GM19043 (cell line): ENCODE results near the gene PGM2.
A peak's percentile ranks its signal among the peaks of the same experiment; 100 is the strongest.
"Not testable (repeated sequence)": the region's sequence is repeated elsewhere in the genome, so short reads cannot be mapped to it uniquely, and the experiment has no call there.

Experiments
- ATAC-seq: cut with Tn5 transposase; IDR thresholded peaks from one replicate; pipeline ENCODE4 v1.9.1; 2021; ENCODE audit warnings: low read depth; ENCODE audit not compliant: unreplicated experiment

PGM2 gene

GRCh38 chr4:37826295-37827029 lies at the start of gene PGM2:
PGM2 (plus strand) TSS chr4:37826686; CDS start chr4:37826733, 47 bp downstream.
- peak; percentile 97 for ATAC-seq

GRCh38 chr4:37779896-37780295 lies 46.6 kb upstream of the PGM2 start:
- no peak for ATAC-seq

- ATAC-seq = no peak
These were observed 45.9 kb upstream of the PGM2 start for GRCh38 chr4:37780444-37781130.

- ATAC-seq = no peak
These were observed 45.4 kb upstream of the PGM2 start for GRCh38 chr4:37781131-37781455.

- ATAC-seq = not testable (repeated sequence)
These were observed 40.2 kb upstream of the PGM2 start for GRCh38 chr4:37786267-37786666.

- not testable (repeated sequence) for ATAC-seq
These were observed 38.5 kb upstream of the PGM2 start for GRCh38 chr4:37787883-37788460.

GRCh38 chr4:37788819-37789218 lies 37.7 kb upstream of the PGM2 start:
- ATAC-seq = no peak

GRCh38 chr4:37792241-37792640 lies 34.2 kb upstream of the PGM2 start:
- no peak for ATAC-seq

- no peak for ATAC-seq
These were observed 32.9 kb upstream of the PGM2 start for GRCh38 chr4:37793562-37793961.

GRCh38 chr4:37794056-37794455 lies 32.4 kb upstream of the PGM2 start:
- no peak for ATAC-seq

GRCh38 chr4:37795581-37796195 lies 30.8 kb upstream of the PGM2 start:
- no peak for ATAC-seq

- ATAC-seq = no peak
These were observed 29.1 kb upstream of the PGM2 start for GRCh38 chr4:37797374-37797773.

GRCh38 chr4:37797923-37798322 lies 28.6 kb upstream of the PGM2 start:
- ATAC-seq = no peak

- ATAC-seq = no peak
These were observed 27.9 kb upstream of the PGM2 start for GRCh38 chr4:37798616-37799015.

GRCh38 chr4:37799941-37800554 lies 26.4 kb upstream of the PGM2 start:
- no peak for ATAC-seq

- no peak for ATAC-seq
These were observed 24.3 kb upstream of the PGM2 start for GRCh38 chr4:37802068-37802666.

GRCh38 chr4:37803348-37803973 lies 23.0 kb upstream of the PGM2 start:
- ATAC-seq = no peak

- ATAC-seq = no peak
These were observed 21.4 kb upstream of the PGM2 start for GRCh38 chr4:37805091-37805490.

- ATAC-seq = no peak
These were observed 13.8 kb upstream of the PGM2 start for GRCh38 chr4:37812713-37813112.

GRCh38 chr4:37815591-37815990 lies 10.9 kb upstream of the PGM2 start:
- no peak for ATAC-seq
